DMS153 treated with DMSO at 0.1 percent for 48 hours (cell line): Measurements from ENCODE around the gene FAM50B.

Experiments used
- DNase-seq: peaks from one replicate; lab custom pipeline; 2025; ENCODE audit not compliant: unreplicated experiment; lab: John Stamatoyannopoulos, UW

Gene FAM50B

DNA sequence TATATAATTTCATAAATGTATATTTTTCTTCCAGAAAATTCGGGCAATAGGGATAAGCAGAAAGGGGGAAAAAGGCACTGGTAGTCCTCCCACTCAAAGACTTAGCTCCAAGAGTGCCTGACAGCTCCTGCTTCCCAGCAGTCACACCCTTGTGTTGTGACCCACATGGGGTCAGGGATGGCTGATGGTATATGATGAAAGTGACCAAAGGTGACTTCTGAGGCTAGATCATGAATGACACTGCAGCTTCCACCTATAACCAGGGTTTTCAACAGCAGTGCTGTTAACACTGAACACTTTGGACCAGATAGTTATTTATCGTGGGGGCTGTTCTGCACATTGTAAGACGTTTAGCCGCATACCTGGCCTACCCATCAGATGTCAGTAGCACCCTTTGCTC is 22.3 kb downstream of the FAM50B start:
- no peak for DNase-seq

DNA sequence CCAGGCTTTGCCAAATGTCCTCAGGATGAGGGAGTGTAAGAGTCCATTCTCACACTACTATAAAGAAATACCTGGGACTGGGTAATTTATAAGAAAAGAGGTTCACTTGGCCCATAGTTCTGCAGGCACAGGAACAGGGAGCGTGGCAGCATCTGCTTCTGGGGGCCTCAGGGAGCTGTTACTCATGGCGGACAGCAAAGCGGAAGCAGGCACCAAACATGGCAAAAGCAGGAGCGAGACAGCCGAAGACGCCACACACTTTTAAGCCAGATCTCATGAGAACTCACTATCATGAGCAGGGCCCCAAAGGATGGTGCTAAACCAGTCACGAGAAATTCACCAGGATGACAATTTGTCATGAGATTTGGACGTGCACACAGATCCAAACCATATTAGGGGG is 22.8 kb downstream of the FAM50B start:
- no peak for DNase-seq

GRCh38 chr6:3872370-3872854 is 23.2 kb downstream of the FAM50B start:
- no peak for DNase-seq

- no peak for DNase-seq
These were observed 23.9 kb downstream of the FAM50B start for GRCh38 chr6:3873051-3873450.

DNA sequence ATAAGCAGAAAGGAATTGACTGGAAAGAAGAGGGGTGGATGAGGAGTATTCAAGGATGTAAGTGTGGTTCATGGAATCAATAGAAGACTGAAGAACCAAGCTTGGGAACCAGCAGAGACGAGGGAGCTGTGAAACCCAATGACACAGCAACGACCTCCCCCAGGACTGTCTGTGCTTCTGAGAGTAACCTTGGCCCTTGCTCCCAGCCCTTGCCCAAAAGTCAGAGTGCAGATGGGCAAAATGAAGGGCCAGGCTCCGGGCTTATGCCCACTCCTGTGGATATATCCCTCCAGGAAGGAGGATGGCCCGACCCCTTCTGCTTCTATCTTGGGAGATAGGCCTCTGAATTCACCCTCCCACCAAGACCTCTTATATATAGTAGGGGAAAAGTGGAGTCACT is 24.9 kb downstream of the FAM50B start:
- no peak for DNase-seq

GRCh38 chr6:3875486-3875885 is 26.3 kb downstream of the FAM50B start:
- no peak for DNase-seq

DNA sequence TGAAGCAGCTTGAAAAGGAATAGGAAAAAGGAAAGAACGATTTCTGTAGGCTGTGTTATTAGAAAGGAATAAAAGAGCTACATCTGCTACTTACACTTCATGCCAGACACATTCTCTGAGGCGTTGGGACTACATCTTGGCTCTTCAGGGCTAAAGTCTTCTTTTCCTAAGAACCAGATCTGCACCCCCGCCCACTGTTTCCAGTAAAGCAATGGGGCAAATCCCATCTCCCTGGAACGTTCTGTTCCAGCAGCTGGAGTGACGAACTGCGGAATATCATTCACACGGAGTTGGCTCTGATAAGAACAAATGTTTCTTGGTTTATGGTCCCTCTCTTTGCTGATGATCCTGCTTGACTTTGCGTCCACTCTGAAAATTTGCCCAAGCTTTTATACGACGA is 26.9 kb downstream of the FAM50B start:
- no peak for DNase-seq

DNA sequence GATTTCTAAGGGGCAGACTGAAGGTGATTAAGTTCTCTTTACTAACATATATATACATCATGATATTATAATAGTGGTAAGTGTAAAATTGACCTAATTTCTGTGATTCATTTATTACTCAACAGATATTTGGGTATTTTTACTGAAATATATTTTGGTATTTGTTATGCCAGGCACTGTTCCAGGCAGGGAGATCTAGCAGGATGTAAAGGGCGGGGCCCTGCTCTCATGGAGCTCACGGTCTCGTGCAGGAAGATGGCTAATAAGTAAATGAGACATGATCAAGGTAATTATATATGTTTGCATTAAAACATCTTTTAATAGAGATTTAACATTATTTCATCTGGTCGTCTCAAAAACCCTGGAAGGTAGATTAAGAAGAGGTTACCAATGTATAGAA is 27.7 kb downstream of the FAM50B start:
- DNase-seq, result no peak

DNA sequence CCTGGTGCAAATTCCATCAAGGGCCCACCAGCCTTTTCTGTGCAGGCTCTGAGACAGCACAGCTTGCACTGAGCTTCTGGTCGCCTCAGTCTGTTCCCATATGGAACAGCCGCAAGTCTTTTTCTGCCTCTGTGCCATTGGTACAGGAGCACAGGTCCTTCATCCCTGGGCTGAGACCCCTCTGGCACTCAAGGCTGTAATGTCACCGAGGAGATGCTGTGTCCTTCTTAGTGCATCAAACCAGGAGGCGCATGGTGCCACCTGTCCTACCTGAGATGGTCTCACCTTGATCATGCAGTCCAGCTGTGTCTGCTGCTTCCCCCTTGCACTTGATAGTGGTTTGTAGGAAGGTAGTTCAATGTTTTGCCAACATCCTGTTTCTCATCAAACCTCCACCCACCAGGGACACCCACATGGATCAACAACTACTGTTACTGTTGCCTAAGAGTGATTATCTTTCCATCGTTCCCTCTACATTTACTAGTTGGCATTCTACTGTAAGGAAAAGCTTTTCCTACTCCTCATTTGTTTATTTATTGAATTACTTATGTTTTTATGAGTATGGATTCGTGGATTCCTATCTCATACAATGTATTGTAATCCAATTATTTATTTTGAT is 29.0 kb downstream of the FAM50B start:
- no peak for DNase-seq

DNA sequence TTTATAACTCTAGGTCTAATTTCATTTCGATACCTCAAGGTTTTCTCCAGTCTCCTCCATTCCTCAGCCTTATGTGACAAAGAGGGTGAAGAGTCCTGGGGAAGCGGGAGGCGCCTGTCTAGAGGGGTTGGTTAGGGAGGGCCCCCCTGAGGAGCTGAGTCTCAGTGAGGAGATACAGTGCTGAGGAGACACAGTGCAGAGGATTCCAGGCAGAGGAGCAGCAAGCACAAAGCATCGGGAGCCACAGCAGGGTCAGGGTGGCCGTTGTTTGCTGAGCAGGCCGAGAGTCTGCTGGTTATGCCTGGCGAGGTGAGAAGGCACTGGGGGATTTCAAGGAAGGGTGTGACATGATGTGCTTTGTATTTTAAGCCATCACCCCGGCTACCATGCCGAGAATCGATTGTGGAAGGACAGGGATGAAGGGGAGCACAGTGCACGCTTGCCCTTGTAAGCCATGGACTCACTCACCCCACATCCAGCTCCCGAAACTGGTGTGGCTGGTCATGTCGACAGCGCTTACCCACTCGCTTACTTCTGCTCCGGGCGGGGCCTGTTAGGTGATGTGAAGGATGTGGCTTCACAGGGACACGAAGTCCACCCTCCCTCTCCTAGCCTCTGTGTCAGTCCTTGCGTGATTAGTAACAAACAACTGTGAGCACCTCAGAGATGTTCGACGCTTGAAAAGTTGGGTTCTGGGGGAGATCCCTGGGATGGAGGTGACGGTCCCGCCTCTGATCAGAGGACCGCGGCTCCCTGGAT is 30.2 kb downstream of the FAM50B start:
- no peak for DNase-seq

DNA sequence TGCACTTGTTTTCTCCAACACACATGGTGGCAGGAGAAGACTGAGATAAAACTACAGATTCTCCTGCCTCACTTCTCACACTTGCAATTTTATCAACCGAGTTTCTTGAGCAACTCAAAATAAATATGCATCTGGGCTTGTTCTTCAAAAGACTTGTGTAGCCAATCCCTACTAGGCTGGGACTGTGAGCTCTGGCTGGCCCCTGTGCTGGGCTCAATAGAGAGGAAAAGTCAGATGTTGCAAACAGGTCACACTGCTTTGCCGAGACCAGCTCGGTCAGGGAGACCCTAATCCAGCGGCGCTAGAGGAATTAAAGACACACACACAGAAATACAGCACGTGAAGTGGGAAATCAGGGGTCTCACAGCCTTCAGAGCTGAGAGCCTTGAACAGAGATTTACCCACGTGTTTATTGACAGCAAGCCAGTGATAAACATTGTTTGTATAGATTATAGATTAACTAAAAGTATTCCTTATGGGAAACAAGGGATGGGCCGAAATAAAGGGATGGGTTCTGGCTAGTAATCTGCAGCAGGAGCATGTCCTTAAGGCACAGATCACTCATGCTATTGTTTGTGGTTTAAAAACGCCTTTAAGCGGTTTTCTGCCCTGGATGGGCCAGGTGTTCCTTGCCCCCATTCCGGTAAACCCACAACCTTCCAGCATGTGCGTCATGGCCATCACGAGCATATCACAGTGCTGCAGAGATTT is 32.7 kb downstream of the FAM50B start:
- DNase-seq, result no peak

- no peak for DNase-seq
These were observed 33.3 kb downstream of the FAM50B start for GRCh38 chr6:3882431-3882830.

- no peak for DNase-seq
These were observed 33.7 kb downstream of the FAM50B start for GRCh38 chr6:3882866-3883265.

DNA sequence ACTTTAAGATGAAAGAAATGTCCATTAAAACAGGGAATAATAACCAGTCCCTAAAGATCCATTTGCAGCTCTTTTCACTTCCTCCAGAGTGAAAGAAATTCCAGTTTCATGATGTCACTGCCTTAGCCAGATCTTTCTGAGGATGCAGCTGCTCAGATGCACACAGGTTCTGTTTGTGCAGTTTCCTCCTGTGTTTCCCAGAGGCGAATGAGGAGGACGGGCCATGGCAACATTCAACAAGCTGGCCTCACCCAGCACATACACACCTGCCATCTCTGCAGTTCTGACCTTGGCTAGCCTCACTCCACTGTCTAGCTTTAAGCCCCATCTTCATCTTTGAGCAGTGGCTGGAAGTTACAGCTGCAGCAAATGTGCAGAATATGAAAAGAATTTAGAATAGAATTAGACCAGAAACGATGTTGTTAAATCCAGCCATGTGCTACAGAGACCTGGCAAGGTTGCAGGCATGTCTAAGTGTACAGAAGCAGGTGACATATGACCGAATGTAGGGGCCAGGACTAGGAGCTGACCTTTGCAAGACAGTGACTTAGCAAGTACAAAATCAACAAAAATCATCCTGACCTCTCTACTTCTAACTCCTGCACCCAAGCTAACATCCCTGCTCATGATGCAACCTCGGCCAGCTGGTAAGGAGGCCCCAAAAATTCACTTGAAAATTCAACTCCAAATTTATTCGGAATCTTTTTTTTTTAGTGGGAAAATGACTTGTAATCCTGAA is 35.0 kb downstream of the FAM50B start:
- no peak for DNase-seq

DNA sequence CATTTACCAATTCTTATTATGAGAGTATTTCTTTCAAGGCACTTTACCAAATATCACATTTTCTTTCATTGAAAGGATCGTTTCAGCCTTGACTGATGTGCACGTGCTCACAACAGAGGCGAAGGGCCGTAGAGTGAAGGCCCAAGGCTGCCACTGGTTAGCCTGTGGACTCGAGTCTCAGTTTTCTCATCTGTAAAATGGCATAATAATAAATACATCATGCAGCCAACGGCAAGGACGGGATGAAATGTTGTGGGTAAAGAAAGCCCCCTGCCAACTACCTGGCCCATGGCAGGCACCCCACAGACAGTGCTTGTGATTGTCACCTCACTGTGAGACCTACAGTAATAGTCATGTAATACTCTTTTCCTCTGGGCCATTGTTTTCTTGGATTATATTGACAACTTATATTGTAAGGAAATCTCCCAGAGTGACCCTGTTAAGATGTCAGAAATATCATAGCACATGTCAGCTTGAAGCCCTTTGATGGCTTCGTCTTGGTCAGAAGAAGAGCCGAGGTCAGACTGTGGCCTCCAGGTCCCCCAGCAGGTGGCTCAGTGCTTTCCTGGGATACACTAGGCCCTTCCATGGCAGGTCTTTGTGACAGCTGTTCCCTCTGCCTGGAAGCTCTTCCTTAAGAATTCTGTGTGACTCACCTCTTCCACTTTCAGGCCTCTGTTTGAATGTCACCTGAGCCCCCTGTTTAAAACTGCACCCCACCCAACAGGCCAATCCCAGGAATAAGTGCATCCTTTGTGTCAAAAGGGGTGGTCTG is 36.3 kb downstream of the FAM50B start:
- DNase-seq, result no peak

DNA sequence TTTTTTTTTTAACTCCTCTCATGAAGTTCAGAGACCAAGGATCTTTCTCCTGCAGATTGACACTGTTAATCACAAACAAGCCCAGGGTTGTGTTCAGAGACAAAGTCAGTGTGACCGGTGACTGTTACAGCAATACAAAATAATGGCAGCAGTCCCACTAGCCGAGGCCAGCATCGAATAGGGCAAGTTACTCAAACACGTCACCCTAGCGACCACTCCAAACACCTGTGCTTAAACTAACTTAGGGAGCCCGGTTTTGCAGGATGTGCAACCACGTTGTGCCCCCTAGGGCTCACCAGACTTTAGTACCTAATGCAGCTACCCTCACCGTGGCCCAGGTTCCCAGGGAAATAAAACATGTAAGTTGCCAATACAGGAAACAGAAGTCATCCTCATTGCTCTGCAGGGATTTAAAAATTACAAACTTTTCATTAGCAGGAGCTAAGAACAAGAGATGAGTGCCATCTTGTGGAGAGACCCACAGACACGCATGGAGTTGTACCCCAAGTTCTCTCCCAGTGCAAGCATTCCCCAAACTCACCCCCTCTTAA is 38.1 kb downstream of the FAM50B start:
- DNase-seq, result no peak

- DNase-seq, result no peak
These were observed 39.2 kb downstream of the FAM50B start for GRCh38 chr6:3888153-3888957.

DNA sequence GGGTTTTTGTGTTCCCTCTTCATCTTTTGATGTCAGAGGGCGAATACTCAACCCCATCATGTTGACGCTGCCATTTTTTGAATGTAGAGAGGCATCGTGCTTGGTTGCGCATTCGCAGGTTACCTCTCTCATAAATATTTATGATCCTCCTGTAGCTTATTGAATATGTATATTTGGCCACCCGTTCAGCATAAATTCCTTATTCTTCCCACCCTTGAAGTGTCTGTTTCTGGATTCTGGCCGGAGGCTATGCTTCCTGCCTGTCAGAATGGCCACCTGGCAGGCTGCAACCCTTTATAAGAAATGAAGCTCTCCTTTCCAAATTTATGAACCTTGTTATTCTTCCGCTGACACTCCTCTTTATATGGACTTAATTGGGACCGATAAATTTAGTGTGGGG is 40.9 kb downstream of the FAM50B start:
- DNase-seq, result no peak

DNA sequence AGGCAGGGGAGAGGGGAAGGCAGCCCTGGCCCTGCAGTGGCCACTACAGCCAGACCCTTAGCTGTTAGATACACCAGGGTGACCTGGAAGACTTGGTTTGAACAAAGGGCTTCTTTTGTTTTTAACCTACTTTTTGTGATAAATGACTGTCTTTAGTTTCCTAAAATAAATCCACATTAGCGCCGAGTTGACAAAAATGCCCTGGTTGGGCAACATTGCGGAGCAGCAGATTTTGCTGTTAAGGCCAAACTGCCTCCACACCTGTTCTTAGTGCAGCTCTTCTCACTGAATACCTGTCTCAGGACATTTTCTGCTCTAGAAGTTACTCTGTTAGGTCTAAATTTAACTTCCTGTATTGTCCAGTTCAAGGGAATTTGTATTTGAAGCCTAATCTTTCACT is 42.7 kb downstream of the FAM50B start:
- no peak for DNase-seq

DNA sequence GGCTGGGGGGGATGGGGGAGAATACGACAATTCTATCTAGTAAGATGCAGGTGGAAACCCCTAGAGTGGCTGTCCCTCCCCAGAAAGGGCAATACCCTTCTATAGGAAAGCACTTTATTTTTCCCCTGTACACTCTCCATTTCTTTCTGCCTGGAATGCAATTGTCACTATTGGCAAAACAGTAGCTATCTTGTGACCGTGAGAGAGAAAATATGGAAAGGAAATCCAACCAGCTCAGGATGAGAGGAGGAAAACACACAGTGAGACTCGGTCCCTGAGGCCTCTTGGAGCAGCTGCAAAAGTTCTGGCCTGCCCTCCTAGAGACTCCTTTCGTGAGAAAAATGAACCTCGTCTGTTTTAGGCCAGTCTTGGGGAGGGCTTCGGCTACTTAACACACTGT is 43.4 kb downstream of the FAM50B start:
- no peak for DNase-seq
